Measurements from ENCODE around the gene DKC1.

The DKC1 gene

GRCh38 chrX:154748712-154749339 lies 13.8 kb upstream of the DKC1 start:
- H3K4me3 ChIP-seq (ENCODE audit: low read depth, low read length): no peak overlapping the region
- TF ChIP-seq CTCF (IDR thresholded peaks at IDR 0.05; ENCODE audit: low read depth, low read length, missing control alignments): peak; percentile 59
- no peak for DNase-seq (ENCODE audit: low read depth)

GRCh38 chrX:154749856-154750255 lies 12.8 kb upstream of the DKC1 start:
- no peak for DNase-seq (ENCODE audit: low read depth)
- TF ChIP-seq CTCF (IDR thresholded peaks at IDR 0.05; ENCODE audit: low read depth, low read length, missing control alignments): peak; percentile 3
- peak overlapping the region; percentile 65; the same call in 1 of the 2 replicates for H3K4me3 ChIP-seq (ENCODE audit: low read depth, low read length)

- no peak for DNase-seq (ENCODE audit: low read depth)
- H3K4me3 ChIP-seq (ENCODE audit: low read depth, low read length): peak within 1 kb of the TSS; percentile 65
- no peak for TF ChIP-seq CTCF (IDR thresholded peaks at IDR 0.05; ENCODE audit: low read depth, low read length, missing control alignments)
These were observed 12.1 kb upstream of the DKC1 start, which contains the start of gene GAB3 for GRCh38 chrX:154750301-154751202. Gene GAB3, minus strand, starts transcription at chrX:154751077. Its CDS starts 52 bp downstream, at chrX:154751025.

- H3K4me3 ChIP-seq (ENCODE audit: low read depth, low read length): peak overlapping the region; percentile 65; the same call in 1 of the 2 replicates
- no peak for DNase-seq (ENCODE audit: low read depth)
- TF ChIP-seq CTCF (IDR thresholded peaks at IDR 0.05; ENCODE audit: low read depth, low read length, missing control alignments): no peak
These were observed 11.4 kb upstream of the DKC1 start for GRCh38 chrX:154751203-154751668.

GRCh38 chrX:154751669-154752271 lies 10.9 kb upstream of the DKC1 start:
- no peak overlapping the region for H3K4me3 ChIP-seq (ENCODE audit: low read depth, low read length)
- no peak for DNase-seq (ENCODE audit: low read depth)
- TF ChIP-seq CTCF (IDR thresholded peaks at IDR 0.05; ENCODE audit: low read depth, low read length, missing control alignments): no peak

GRCh38 chrX:154758696-154759095 lies 4.0 kb upstream of the DKC1 start:
- no peak for TF ChIP-seq CTCF (IDR thresholded peaks at IDR 0.05; ENCODE audit: low read depth, low read length, missing control alignments)
- DNase-seq (ENCODE audit: low read depth): no peak

More at GRCh38 chrX:154758696-154759095, 4.0 kb upstream of the DKC1 start:
- no peak overlapping the region for H3K4me3 ChIP-seq (ENCODE audit: low read depth, low read length)

Measured in GM12864 (cell line).